Right kidney (tissue), 1 donor: ENCODE measurements around the gene PLD1.

ENCODE experiments used
- DNase-seq: peaks from one replicate; pipeline ENCODE4 v3.0.0-alpha.2; 2016

PLD1 gene

GRCh38 chr3:171839270-171839669 is 29.0 kb upstream of the PLD1 start:
- DNase-seq = no peak

GRCh38 chr3:171838218-171838720 is 28.0 kb upstream of the PLD1 start:
- DNase-seq = peak; percentile 42

GRCh38 chr3:171837698-171838097 is 27.4 kb upstream of the PLD1 start:
- no peak for DNase-seq

- DNase-seq = no peak
These were observed 26.6 kb upstream of the PLD1 start for GRCh38 chr3:171836855-171837254.

GRCh38 chr3:171835613-171836012 is 25.3 kb upstream of the PLD1 start:
- no peak for DNase-seq

- DNase-seq = no peak
These were observed 24.8 kb upstream of the PLD1 start for GRCh38 chr3:171835116-171835515.

GRCh38 chr3:171834461-171834801 is 24.1 kb upstream of the PLD1 start:
- no peak for DNase-seq

GRCh38 chr3:171833789-171834460 is 23.6 kb upstream of the PLD1 start:
- DNase-seq = no peak

- no peak for DNase-seq
These were observed 22.7 kb upstream of the PLD1 start for GRCh38 chr3:171832989-171833388.

GRCh38 chr3:171831936-171832335 is 21.7 kb upstream of the PLD1 start:
- no peak for DNase-seq

- DNase-seq = no peak
These were observed 20.2 kb upstream of the PLD1 start for GRCh38 chr3:171830518-171830875.

GRCh38 chr3:171829841-171830517 is 19.7 kb upstream of the PLD1 start:
- no peak for DNase-seq

GRCh38 chr3:171828902-171829770 is 18.9 kb upstream of the PLD1 start:
- no peak for DNase-seq

GRCh38 chr3:171827836-171828458 is 17.7 kb upstream of the PLD1 start:
- DNase-seq = no peak

- DNase-seq = no peak
These were observed 17.1 kb upstream of the PLD1 start for GRCh38 chr3:171827385-171827784.

GRCh38 chr3:171825222-171825828 is 15.0 kb upstream of the PLD1 start:
- no peak for DNase-seq

GRCh38 chr3:171824824-171825221 is 14.5 kb upstream of the PLD1 start:
- no peak for DNase-seq

GRCh38 chr3:171824116-171824515 is 13.8 kb upstream of the PLD1 start:
- no peak for DNase-seq

GRCh38 chr3:171822431-171823106 is 12.3 kb upstream of the PLD1 start:
- DNase-seq = no peak

GRCh38 chr3:171821778-171822358 is 11.6 kb upstream of the PLD1 start:
- no peak for DNase-seq

GRCh38 chr3:171821044-171821443 is 10.8 kb upstream of the PLD1 start:
- DNase-seq = no peak
